BLaER1 treated with 17β-estradiol and CSF1 and Interleukin-3, amounts not matched to agents 10 nM and 100 nM (cell line): ENCODE results near the gene ASCC3.
A peak's percentile ranks its signal among the peaks of the same experiment; 100 is the strongest.

Source experiments
- H3K27ac ChIP-seq, 11 experiments: shearing (Covaris generic); formaldehyde crosslinking; 2 replicates each; pipeline ENCODE4 v1.8.1; 2022
- H3K27me3 ChIP-seq, 11 experiments: shearing (Covaris generic); formaldehyde crosslinking; 2 replicates each; pipeline ENCODE4 v1.8.1; 2022
- H3K36me3 ChIP-seq, 11 experiments: shearing (Covaris generic); formaldehyde crosslinking; 2 replicates each; pipeline ENCODE4 v1.8.1; 2022
- H3K4me1 ChIP-seq, 10 experiments: shearing (Covaris generic); formaldehyde crosslinking; 2 replicates each; pipeline ENCODE4 v1.8.1; 2022
- H3K4me2 ChIP-seq, 11 experiments: shearing (Covaris generic); formaldehyde crosslinking; 2 replicates each; pipeline ENCODE4 v1.8.1; 2022
- H3K4me3 ChIP-seq, 10 experiments: shearing (Covaris generic); formaldehyde crosslinking; 2 replicates each; pipeline ENCODE4 v1.8.1; 2022
- H3K9ac ChIP-seq, 11 experiments: shearing (Covaris generic); formaldehyde crosslinking; 2 replicates each; pipeline ENCODE4 v1.8.1; 2022
- H3K9me3 ChIP-seq, 11 experiments: shearing (Covaris generic); formaldehyde crosslinking; replicated peaks in 1 of 11; 2 replicates each; pipeline ENCODE4 v1.8.1; 2022
- H4K20me1 ChIP-seq, 11 experiments: shearing (Covaris generic); formaldehyde crosslinking; 2 replicates each; pipeline ENCODE4 v1.8.1; 2022
- Cebpa-rat ChIP-seq, 11 experiments: shearing (Covaris generic); IDR thresholded peaks; 2 replicates each; pipeline ENCODE4 v1.8.1; 2022

Gene ASCC3

GRCh38 chr6:100630536-100630935, 250.6 kb downstream of the ASCC3 start:
- peak overlapping the region in 1 of 11 experiments; percentile 41; a peak in 3 of 22 replicates for H3K4me2 ChIP-seq
- no peak for TF ChIP-seq Cebpa-rat (IDR thresholded peaks at IDR 0.05)
- H3K27ac ChIP-seq, result peak overlapping the region in 1 of 11 experiments; percentile 13; a peak in 1 of 22 replicates
- no peaks in the 10 kb centered on the region for H3K27me3 ChIP-seq
- no peak overlapping the region; a peak in 1 of 20 replicates for H3K4me3 ChIP-seq
- H3K36me3 ChIP-seq, result peaks cover 9 to 43% (median 24%) of the 10 kb centered on the region in 11 experiments; a peak in 18 of 22 replicates
- peaks cover 0 to 34% (median 0%) of the 10 kb centered on the region in 10 experiments; a peak in 4 of 20 replicates for H3K4me1 ChIP-seq
- no peak overlapping the region for H3K9ac ChIP-seq
- no peaks in the 10 kb centered on the region for H3K9me3 ChIP-seq
- no peaks in the 10 kb centered on the region for H4K20me1 ChIP-seq

DNA sequence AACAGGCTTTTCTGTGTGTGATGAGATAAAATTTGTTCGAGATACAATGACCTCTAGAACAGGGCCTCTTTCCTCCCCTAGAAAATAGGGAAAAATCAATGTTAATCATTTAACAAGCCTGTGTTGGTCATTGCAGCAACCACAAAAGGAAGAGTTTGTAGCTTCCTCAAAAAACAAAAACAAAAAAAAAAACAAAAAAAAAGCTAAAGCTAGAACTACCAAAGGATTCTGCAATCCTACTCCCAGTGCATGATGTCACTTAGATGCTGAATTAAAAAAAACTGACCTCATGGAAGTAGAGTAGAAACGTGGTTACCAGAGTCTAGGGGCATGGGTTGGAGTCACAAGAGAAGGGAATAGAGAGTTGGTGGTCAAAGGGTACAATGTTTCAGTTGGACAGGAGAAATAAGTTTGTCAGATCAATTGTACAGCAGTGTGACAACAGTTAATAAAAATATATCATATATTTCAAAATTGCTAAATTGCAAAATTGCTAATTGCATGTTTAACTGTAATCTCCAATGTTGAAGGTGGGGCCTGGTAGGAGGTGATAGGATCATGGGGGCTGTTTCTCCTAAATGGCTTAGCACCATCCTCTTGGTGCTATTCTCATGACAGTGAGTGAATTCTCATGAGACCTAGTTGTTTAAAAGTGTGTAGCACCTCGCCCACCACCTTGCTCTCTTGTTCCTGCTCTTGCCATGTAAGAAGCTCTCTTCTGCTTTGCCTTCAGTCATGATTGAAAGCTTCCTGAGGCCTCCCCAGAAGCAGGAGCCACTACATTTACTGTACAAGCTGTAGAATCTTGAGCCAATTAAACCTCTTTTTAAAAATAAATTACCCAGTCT, 253.0 kb downstream of the ASCC3 start:
- Histone ChIP-seq H3K4me3 (no peak overlapping the region), H3K4me2 (peak overlapping the region in 2 of 11 experiments; percentile 40 to 64; a peak in 4 of 22 replicates), H3K9me3 (no peaks in the 10 kb centered on the region), H3K9ac (no peak overlapping the region), H3K27ac (peak overlapping the region in 1 of 11 experiments; percentile 15; a peak in 2 of 22 replicates), H3K4me1 (peaks cover 0 to 34% (median 0%) of the 10 kb centered on the region in 10 experiments; a peak in 4 of 20 replicates), H4K20me1 (no peaks in the 10 kb centered on the region), H3K36me3 (peaks cover 17 to 43% (median 31%) of the 10 kb centered on the region in 11 experiments; a peak in 21 of 22 replicates), H3K27me3 (no peaks in the 10 kb centered on the region)
- no peak for TF ChIP-seq Cebpa-rat (IDR thresholded peaks at IDR 0.05)

GRCh38 chr6:100626721-100627120, 254.4 kb downstream of the ASCC3 start:
- H3K36me3 ChIP-seq, result peaks cover 23 to 54% (median 42%) of the 10 kb centered on the region in 11 experiments
- H3K9me3 ChIP-seq, result peaks cover 6 to 7% (median 7%) of the 10 kb centered on the region in 11 experiments; a peak in 21 of 22 replicates

DNA sequence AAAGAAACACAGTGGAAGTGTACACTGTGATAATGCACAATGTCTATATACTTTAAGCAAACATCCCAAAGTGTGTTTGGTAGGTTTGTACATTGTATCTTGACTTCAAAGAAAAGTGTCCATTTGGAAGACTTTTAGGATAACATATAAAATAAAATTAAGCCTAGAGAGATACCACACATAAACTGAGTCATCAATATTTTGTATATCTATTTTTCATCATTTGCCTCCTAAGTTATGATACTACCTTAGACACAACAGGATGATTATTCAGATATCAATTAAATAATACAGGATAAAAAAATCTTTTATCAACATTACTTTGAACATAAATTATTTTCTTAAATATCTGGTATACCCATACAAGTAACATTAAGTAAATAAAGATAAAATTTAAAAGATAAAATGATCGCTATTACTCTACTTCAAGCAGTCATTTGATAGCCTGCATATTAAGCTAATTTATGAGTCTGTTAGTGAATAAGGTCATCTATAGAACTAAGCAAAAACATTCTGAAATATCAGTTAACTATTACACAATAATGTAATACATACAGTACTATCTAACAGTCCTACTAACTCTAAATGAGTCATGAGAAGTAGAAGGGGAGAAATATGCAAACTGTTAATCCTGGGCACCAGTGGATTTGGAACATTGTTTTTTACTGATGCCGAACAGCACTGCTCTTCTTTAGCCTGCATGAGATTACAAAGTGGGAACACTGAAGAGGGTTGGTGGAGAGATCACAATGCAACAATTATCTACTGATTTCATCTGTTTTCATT, 258.0 kb downstream of the ASCC3 start:
- Histone ChIP-seq H3K4me1 (peaks cover 0 to 17% (median 0%) of the 10 kb centered on the region in 10 experiments; a peak in 6 of 20 replicates), H3K9me3 (peaks cover 6 to 16% (median 12%) of the 10 kb centered on the region in 11 experiments), H3K9ac (no peak overlapping the region), H3K36me3 (peaks cover 32 to 82% (median 66%) of the 10 kb centered on the region in 11 experiments), H3K4me3 (no peak overlapping the region), H3K4me2 (no peak overlapping the region), H3K27me3 (no peaks in the 10 kb centered on the region), H3K27ac (no peak overlapping the region), H4K20me1 (no peaks in the 10 kb centered on the region)
- 0 out of 22 replicates have a peak, but pooled peaks of 1 of the 11 experiments have one; percentile 22 for TF ChIP-seq Cebpa-rat (IDR thresholded peaks at IDR 0.05)

More at GRCh38 chr6:100626721-100627120, 254.4 kb downstream of the ASCC3 start:
- Histone ChIP-seq H3K27ac (no peak overlapping the region), H3K27me3 (no peaks in the 10 kb centered on the region), H3K4me3 (no peak overlapping the region), H3K4me1 (peaks cover 0 to 34% (median 0%) of the 10 kb centered on the region in 10 experiments; a peak in 4 of 20 replicates), H4K20me1 (no peaks in the 10 kb centered on the region), H3K4me2 (no peak overlapping the region), H3K9ac (no peak overlapping the region)
- no peak for TF ChIP-seq Cebpa-rat (IDR thresholded peaks at IDR 0.05)

DNA sequence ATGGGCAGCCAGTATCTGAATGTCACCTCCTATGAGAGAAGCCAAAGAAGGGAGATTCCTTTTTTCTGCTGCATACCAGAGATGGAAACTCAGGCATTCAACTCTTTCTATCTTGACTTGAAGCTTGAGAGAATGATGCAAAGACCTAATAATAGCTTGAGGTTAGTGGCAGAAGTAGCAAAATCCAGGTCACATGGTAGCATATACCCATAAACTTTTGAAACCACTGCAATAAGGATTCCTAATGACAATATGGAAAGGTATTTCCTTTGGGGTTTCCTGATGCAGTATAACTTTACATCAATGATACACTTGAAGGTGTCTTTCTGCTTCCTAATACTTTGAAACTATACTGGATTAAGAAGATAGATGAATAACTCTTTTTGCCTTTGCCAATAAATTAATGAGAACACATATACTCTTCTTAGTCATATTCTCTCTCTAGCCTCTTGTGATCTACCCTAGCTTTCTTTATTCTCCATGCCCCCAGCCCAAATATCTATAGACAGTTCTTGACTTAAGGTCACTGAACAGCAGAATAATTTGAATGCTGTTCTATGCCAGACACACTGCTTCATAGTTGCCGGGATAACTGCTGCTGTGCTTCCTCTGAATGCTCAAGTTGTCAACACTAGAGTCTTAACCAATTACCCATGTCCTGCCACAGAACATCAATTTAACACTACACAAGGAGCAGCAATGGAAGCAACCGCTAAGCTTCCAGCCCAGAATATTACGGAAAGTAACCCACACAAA, 260.9 kb downstream of the ASCC3 start:
- Histone ChIP-seq H3K9me3 (peaks cover 6 to 16% (median 12%) of the 10 kb centered on the region in 11 experiments), H3K27me3 (no peaks in the 10 kb centered on the region), H4K20me1 (no peaks in the 10 kb centered on the region), H3K9ac (no peak overlapping the region), H3K36me3 (peaks cover 24 to 74% (median 52%) of the 10 kb centered on the region in 11 experiments), H3K4me1 (peaks cover 0 to 23% (median 0%) of the 10 kb centered on the region in 10 experiments; a peak in 6 of 20 replicates), H3K27ac (no peak overlapping the region), H3K4me2 (no peak overlapping the region), H3K4me3 (no peak overlapping the region)
- TF ChIP-seq Cebpa-rat (IDR thresholded peaks at IDR 0.05), result no peak

DNA sequence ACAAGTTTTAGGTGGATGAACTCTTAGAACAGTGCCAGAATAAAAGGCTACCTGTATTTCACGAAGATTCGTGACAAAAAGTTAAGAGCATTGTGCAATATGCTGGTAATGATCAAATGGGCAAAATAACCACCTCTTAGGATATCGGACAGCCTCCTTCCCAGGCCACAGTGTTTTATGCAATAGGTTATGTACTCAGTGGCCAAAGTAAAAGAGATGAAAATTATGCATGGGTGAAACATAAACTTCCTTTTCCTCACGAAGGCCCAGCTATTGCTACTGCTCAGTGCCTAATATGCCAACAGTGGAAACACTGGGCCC, 262.8 kb downstream of the ASCC3 start:
- Histone ChIP-seq H3K9ac (no peak overlapping the region), H3K36me3 (peaks cover 20 to 78% (median 48%) of the 10 kb centered on the region in 11 experiments), H3K4me1 (peaks cover 0 to 23% (median 0%) of the 10 kb centered on the region in 10 experiments; a peak in 6 of 20 replicates), H3K4me3 (no peak overlapping the region), H3K27me3 (no peaks in the 10 kb centered on the region), H3K27ac (peak overlapping the region in 3 of 11 experiments; percentile 18 to 41 (median 32); a peak in 3 of 22 replicates), H3K9me3 (peaks cover 6 to 16% (median 12%) of the 10 kb centered on the region in 11 experiments), H3K4me2 (peak overlapping the region in 2 of 11 experiments; percentile 18 to 48; a peak in 4 of 22 replicates), H4K20me1 (no peaks in the 10 kb centered on the region)
- no peak for TF ChIP-seq Cebpa-rat (IDR thresholded peaks at IDR 0.05)

- Histone ChIP-seq H3K9me3 (peaks cover 6 to 16% (median 12%) of the 10 kb centered on the region in 11 experiments), H3K36me3 (peaks cover 20 to 79% (median 48%) of the 10 kb centered on the region in 11 experiments), H3K9ac (no peak overlapping the region), H3K4me2 (peak overlapping the region in 2 of 11 experiments; percentile 18 to 48; a peak in 4 of 22 replicates), H3K27me3 (no peaks in the 10 kb centered on the region), H3K4me3 (no peak overlapping the region), H3K27ac (peak overlapping the region in 3 of 11 experiments; percentile 18 to 41 (median 32); a peak in 4 of 22 replicates), H3K4me1 (peaks cover 0 to 23% (median 0%) of the 10 kb centered on the region in 10 experiments; a peak in 6 of 20 replicates), H4K20me1 (no peaks in the 10 kb centered on the region)
- no peak for TF ChIP-seq Cebpa-rat (IDR thresholded peaks at IDR 0.05)
Observed at GRCh38 chr6:100617633-100618350, 263.3 kb downstream of the ASCC3 start.
